Activated CD4-positive, alpha-beta T cell treated with anti-CD3 and anti-CD28 coated beads for 1 hour (primary cell): ENCODE measurements around the gene SEC16A.
A peak's percentile ranks its signal among the peaks of the same experiment; 100 is the strongest.

ENCODE experiments used
- DNase-seq: peaks from one replicate; pipeline ENCODE4 v3.0.0-alpha.2; 2020

Gene SEC16A

GRCh38 chr9:136459425-136459824 lies 23.4 kb downstream of the SEC16A start:
- no peak for DNase-seq

DNA sequence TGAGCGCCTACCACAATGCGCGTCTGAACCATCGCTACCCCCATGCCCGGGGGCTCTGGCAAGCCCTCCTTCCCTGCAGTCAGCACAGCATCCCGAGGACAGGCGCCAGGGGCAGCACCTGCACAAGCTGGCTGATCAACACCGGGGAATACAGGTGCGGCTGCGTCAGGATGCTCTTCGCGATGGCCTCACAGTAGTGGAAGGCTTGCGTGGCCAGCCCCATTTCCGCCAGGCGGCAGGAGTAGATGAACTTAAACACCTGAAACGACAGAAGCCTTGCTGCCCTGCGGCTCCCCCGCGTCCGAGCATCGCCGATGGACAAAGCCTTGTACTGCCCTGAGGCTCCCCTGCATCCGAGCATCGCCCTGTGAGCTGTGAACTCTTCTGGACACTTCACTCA lies 25.5 kb downstream of the SEC16A start:
- no peak for DNase-seq

- DNase-seq = no peak
These were observed 26.6 kb downstream of the SEC16A start for GRCh38 chr9:136456258-136456657.

DNA sequence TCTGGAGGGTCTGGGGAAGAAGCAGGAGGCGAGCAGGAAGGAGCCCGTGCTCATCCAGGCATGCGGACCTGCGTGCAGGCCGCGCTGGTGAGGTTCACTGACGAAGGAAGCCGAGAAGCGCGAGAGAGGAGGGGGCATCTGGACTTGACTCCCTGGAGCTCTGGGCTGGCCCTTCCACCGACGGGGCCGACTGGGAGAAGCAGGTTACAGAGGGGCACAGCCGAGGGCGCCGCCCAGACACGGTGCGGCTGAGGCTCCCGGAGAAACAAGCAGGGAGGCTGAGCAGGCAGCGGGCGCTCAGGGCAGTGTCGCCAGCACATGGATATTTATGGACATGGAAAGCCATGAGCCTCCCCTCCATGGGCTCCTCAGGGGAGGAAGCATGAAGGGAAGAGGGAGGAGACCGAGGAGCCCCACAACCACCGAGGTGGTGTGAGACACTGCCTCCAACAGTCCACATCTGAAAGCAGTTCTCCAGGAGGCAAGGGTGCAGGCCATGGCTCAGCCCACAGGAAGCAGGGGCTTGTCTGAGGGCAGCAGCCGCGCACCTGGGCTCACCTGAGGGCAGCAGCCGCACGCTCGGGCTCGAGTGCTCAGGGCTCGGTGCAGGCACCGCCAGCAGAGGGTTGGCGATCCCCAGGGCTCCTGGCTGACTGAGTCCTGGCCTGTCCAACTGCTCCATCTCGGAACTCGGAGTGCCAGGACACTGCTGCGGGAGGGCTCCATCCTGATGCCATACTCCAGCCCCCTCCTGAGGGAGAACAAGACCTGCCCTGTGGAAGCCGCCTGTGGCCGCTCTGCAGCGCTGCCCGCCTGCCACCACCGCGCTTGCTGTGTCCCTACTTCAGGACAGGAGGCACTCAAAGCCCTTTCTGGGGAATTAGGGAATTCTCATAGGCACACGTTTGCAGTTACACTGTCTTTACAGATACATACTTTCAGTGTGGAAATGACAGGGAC lies 27.5 kb downstream of the SEC16A start:
- no peak for DNase-seq

GRCh38 chr9:136454026-136454796 lies 28.6 kb downstream of the SEC16A start:
- no peak for DNase-seq

GRCh38 chr9:136453326-136453725 lies 29.5 kb downstream of the SEC16A start:
- no peak for DNase-seq

- no peak for DNase-seq
These were observed 31.5 kb downstream of the SEC16A start for GRCh38 chr9:136451221-136451877.

DNA sequence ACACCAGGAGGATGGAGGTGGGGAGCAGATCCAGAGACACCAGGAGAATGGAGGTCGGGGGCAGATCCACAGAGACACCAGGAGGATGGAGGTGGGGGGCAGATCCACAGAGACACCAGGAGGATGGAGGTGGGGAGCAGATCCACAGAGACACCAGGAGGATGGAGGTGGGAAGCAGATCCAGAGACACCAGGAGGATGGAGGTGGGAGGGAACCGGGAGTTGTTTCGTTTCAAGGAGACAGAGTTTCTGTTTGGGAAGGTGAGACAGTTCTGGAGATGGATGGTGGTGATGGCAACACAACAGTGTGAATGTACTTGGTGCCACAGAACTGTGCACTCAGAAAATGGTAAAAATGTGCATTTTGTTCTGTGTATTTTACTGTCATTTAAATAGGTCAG lies 34.2 kb downstream of the SEC16A start:
- DNase-seq = no peak

GRCh38 chr9:136447173-136447778 lies 35.6 kb downstream of the SEC16A start:
- DNase-seq = no peak

- DNase-seq = no peak
These were observed 37.0 kb downstream of the SEC16A start for GRCh38 chr9:136445799-136446198.

- no peak for DNase-seq
These were observed 38.7 kb downstream of the SEC16A start for GRCh38 chr9:136444102-136444501.

GRCh38 chr9:136443687-136444086 lies 39.2 kb downstream of the SEC16A start:
- no peak for DNase-seq

DNA sequence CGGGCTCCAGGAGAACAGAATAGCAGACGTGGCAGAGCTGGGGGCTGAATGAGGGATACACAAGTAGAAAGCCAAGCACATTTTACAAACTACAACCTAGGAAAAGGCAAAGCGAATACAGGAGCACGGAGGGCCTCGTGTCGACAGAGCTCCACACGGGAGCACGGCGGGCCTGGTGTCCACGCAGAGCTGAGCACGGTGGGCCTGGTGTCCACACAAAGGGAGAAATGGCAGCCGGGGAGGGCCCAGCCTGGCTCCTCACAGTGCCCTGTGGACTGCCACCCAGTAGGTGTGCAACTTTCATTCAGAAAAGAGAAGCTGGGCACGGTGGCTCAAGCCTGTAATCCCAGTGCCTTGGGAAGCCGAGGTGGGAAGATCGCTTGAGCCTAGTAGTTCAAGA lies 39.8 kb downstream of the SEC16A start:
- no peak for DNase-seq

DNA sequence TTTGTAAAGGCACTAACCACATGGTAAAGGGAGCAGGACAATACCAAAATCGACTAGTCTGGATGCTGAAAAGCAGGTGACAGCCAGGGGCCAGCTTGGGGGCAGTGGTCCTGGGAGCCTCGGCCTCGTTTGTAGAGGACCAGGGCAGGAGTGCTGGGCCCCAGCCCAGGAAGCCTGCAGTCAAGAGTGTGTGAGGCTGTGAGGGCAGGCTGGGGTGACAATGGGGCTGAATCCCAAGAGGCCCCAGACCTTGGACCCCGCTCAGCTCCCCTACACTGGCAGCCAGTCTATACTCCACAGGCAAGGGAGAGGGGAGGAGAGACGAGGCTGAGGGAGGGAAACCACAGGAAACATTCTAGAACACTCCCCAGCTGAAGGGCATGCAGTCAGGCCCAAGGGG lies 40.6 kb downstream of the SEC16A start:
- DNase-seq = no peak

DNA sequence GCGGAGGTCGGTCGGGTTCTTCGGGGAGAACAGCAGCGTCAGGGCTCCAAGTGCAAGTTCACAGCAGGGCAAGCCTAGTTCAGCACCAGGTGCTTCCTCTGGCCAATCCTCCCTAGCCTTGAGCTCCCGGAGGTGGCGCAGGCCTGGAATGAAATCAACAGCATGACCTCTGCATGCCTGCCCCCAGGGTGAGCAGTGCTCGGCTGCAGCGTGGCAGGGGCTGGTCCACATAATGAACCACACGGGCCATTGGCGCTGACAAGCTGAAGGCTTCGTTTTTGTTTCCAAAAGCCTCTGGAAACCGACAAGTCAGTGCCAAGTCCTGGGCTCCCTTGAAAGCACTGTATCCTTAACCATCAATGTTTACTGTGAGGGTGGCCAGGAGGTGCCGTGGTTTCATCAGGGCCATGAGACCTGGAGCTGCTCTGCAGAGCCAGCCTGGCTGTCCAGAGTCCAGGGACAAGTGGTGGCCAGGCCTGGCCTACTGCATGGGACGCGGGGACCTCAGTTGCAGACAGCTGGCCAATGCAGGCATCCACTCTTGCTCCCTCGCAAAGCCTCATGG lies 41.1 kb downstream of the SEC16A start:
- DNase-seq = no peak

GRCh38 chr9:136441191-136441680 lies 41.6 kb downstream of the SEC16A start:
- no peak for DNase-seq

GRCh38 chr9:136439481-136440408 lies 43.1 kb downstream of the SEC16A start, which contains the start of gene INPP5E:
Gene INPP5E (minus strand): TSS chr9:136439845. CDS start chr9:136439419, 426 bp downstream.
- peak; percentile 77 for DNase-seq

DNA sequence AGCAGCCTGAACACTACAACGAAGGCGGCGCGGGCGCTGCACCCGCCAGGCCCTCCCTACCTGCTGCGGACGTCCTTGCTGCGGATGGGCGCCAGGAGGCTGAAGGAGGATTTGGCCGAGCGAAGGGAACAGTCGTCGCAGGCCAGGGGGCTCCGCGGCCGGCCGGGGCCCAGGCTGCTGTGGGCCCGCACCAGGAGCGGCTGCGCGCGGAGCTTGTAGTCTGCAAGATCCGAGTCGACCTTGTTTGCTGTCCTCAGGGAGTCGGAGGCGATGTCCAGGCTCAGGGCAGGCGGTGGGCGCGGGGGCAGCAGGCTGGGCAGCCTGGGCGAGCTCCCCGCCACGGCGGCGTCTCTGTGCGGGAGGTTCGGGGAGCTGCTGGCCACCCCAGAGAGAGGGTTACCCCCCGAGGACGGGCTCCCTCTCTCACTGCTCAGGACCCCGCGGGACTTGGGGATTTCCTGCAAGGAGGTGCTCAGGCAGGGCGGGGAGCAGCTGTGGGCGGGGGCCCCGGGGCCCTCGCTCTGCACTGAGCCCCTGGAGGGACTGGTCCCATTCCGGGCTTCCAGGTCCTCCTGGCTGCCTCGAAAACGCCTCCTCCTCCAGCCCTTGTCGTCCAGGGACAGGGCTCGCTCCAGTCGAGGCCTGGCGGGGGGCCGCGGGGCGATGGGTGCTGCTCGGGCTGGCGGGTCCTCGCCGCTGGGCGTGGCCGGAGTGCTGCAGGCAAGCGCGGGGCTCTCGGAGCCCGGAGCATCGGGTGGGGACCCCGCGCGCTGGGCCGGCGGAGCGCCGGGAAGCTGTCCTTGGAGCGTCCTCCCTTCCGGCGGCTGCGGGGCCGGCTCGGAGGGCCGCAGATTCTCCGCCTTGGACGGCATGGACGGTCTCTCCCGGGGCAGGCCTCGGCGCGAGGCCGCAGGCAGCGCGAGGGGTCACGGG lies 44.0 kb downstream of the SEC16A start:
- peak; percentile 37 for DNase-seq

DNA sequence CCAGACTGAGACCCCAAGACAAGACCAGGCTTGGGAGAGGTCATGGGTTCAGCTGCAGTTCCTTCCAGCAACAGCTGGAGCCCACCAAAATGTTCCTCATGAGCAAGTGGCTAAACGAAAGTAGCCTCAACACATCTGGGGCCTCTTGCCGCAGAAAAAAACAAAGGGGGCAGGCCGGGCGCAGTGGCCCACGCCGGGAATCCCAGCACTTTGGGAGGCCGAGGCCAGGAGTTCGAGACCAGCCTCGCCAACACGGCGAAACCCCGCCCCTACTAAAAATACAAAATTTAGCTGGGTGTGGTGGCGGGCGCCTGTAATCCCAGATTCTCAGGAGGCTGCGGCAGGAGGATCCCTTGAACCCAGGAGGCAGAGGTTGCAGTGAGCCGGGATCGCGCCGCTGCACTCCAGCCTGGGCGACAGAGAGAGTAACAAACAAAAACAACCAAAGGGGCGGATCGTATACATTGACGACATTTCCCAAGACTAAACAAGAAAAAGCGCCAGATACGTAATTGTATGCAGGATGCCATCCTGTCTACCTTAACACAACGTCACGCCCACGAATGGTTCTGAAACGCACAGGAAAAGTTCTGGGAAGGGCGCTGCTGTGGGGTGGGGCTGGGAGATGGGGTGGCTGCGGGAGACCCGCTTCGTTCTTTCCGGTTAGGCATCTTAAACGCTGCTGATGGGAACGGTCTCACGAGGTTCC lies 44.8 kb downstream of the SEC16A start:
- DNase-seq = no peak
